HG03521 (cell line): ENCODE measurements around the gene FAM229B.
"Not testable (repeated sequence)": the region's sequence is repeated elsewhere in the genome, so short reads cannot be mapped to it uniquely, and the experiment has no call there.

Experiments used
- ATAC-seq: cut with Tn5 transposase; IDR thresholded peaks from one replicate; pipeline ENCODE4 v1.9.1; 2021; ENCODE audit warnings: mild to moderate bottlenecking, moderate library complexity; ENCODE audit not compliant: unreplicated experiment

Gene FAM229B

GRCh38 chr6:112087136-112087911 lies at the start of gene FAM229B, which contains the start of gene TUBE1:
FAM229B (plus strand) TSS chr6:112087591; CDS start chr6:112099284, 11,693 bp downstream.
TUBE1 (minus strand) TSS chr6:112087482; CDS start chr6:112087434, 48 bp downstream.
- ATAC-seq = peak; percentile 97

GRCh38 chr6:112037783-112038216 lies 49.6 kb upstream of the FAM229B start:
- ATAC-seq = no peak

GRCh38 chr6:112038268-112038667 lies 49.1 kb upstream of the FAM229B start:
- ATAC-seq = no peak

- no peak for ATAC-seq
Measured at GRCh38 chr6:112038756-112039430, 48.5 kb upstream of the FAM229B start.

- no peak for ATAC-seq
Measured at GRCh38 chr6:112039431-112039770, 48.0 kb upstream of the FAM229B start.

- no peak for ATAC-seq
Measured at GRCh38 chr6:112040956-112041355, 46.4 kb upstream of the FAM229B start.

GRCh38 chr6:112041535-112041934 lies 45.9 kb upstream of the FAM229B start:
- ATAC-seq = no peak

- peak; percentile 88 for ATAC-seq
Measured at GRCh38 chr6:112043032-112044007, 44.1 kb upstream of the FAM229B start.

GRCh38 chr6:112044196-112044595 lies 43.2 kb upstream of the FAM229B start:
- no peak for ATAC-seq

- ATAC-seq = no peak
Measured at GRCh38 chr6:112044856-112045255, 42.5 kb upstream of the FAM229B start.

- not testable (repeated sequence) for ATAC-seq
Measured at GRCh38 chr6:112047523-112047922, 39.9 kb upstream of the FAM229B start.

- no peak for ATAC-seq
Measured at GRCh38 chr6:112049026-112049799, 38.2 kb upstream of the FAM229B start.

GRCh38 chr6:112049996-112050395 lies 37.4 kb upstream of the FAM229B start:
- ATAC-seq = no peak

GRCh38 chr6:112050429-112050828 lies 37.0 kb upstream of the FAM229B start:
- ATAC-seq = no peak

- not testable (repeated sequence) for ATAC-seq
Measured at GRCh38 chr6:112051251-112051740, 36.1 kb upstream of the FAM229B start.

GRCh38 chr6:112054001-112054400 lies 33.4 kb upstream of the FAM229B start, which contains the start of gene CCN6:
CCN6 (plus strand) TSS chr6:112054104; CDS start chr6:112054358, 254 bp downstream.
- ATAC-seq = no peak

- ATAC-seq = no peak
Measured at GRCh38 chr6:112054555-112055190, 32.7 kb upstream of the FAM229B start.

GRCh38 chr6:112058243-112059032 lies 29.0 kb upstream of the FAM229B start:
- ATAC-seq = no peak

GRCh38 chr6:112061605-112062004 lies 25.8 kb upstream of the FAM229B start:
- no peak for ATAC-seq
